ENCODE data around the gene PRUNE2.
"Not testable (repeated sequence)": the region's sequence is repeated elsewhere in the genome, so short reads cannot be mapped to it uniquely, and the experiment has no call there.

Gene PRUNE2

DNA sequence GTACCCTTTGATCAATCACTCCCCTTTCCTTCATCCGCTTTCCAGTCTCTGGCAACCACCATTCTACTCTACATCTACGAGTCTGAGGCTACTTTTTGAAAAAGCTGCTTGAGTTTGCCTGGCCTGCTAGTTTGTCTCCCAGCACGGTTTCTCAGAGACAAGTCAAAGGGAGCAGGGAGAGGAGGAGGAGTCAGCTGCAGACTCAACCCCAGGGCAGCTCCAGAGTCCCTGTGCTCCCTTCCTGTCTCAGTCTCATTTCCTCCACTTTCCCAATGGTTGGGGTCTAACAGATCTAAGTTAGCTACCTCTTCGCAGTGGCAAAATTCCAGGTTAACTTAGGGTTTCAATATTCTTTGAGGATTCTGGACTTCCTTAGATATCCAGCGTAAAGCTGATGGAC, 221.7 kb downstream of the PRUNE2 start:
- CTCF ChIA-PET, result interaction anchor here (0.6 to 6.8 kb wide), 2 partner anchors 21 to 226 kb away, joined by 3 to 34 read pairs; no protein-coding TSS in a partner anchor
- Histone ChIP-seq H3K4me1 (ENCODE audit: control extremely low read depth in 1 of 4, control insufficient read depth in 4 of 4, insufficient read depth in 4 of 4, low read length in 3 of 4) (no peaks in the 10 kb centered on the region), H3K27me3 (replicated peaks in 2 of 5; ENCODE audit: control insufficient read depth in 4 of 5, insufficient read depth in 5 of 5, low read length in 4 of 5) (no peaks in the 10 kb centered on the region), H3K9me3 (ENCODE audit: control extremely low read depth in 1 of 5, control insufficient read depth in 4 of 5, insufficient read depth in 2 of 5, low read depth in 1 of 5, low read length in 4 of 5) (no peaks in the 10 kb centered on the region), H3K4me3 (ENCODE audit: control insufficient read depth in 1 of 7, extremely low read depth in 1 of 7, insufficient read depth in 4 of 7, low read depth in 2 of 7, low read length in 6 of 7) (no peak overlapping the region), H3K36me3 (ENCODE audit: control insufficient read depth in 4 of 4, insufficient read depth in 4 of 4, low read length in 3 of 4) (no peaks in the 10 kb centered on the region), H3K27ac (ENCODE audit: insufficient read depth in 1 of 2, low read depth in 1 of 2, low read length in 2 of 2, poor library complexity in 1 of 2, severe bottlenecking in 2 of 2) (no peak overlapping the region)
- POLR2A ChIA-PET, result no interaction called here
- DNase-seq, result no peak
- 94% methylated on average over 4 of the region's 5 CpGs for WGBS (ENCODE audit: insufficient coverage)

DNA sequence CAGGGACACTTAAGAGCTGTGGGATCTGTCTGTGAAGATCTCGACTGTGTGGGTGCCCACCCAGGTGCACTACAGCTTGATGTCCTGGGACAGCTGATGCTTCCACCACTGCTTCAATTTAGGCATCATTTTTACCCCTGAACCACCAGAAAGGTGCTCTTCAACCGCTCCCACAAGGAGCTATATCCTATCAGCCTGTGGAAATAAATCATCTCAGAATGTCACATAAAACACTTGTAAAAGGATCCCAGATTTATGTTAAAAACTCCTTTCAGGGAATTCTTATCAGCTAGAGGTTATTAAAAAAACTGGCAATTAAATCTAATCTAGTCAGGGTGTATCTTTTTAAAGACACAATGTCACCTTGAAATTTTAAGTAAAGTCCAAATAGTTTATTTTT, 224.4 kb downstream of the PRUNE2 start:
- H3K4me1 ChIP-seq (ENCODE audit: control extremely low read depth in 1 of 4, control insufficient read depth in 4 of 4, insufficient read depth in 4 of 4, low read length in 3 of 4), result no peaks in the 10 kb centered on the region
- H3K4me3 ChIP-seq (ENCODE audit: control insufficient read depth in 1 of 7, extremely low read depth in 1 of 7, insufficient read depth in 4 of 7, low read depth in 2 of 7, low read length in 6 of 7), result no peak overlapping the region
- H3K36me3 ChIP-seq (ENCODE audit: control insufficient read depth in 4 of 4, insufficient read depth in 4 of 4, low read length in 3 of 4), result no peaks in the 10 kb centered on the region
- peaks cover 0 to 2% (median 0%) of the 10 kb centered on the region in 5 experiments for H3K9me3 ChIP-seq (ENCODE audit: control extremely low read depth in 1 of 5, control insufficient read depth in 4 of 5, insufficient read depth in 2 of 5, low read depth in 1 of 5, low read length in 4 of 5)
- H3K27ac ChIP-seq (ENCODE audit: insufficient read depth in 1 of 2, low read depth in 1 of 2, low read length in 2 of 2, poor library complexity in 1 of 2, severe bottlenecking in 2 of 2), result no peak overlapping the region
- no peaks in the 10 kb centered on the region for H3K27me3 ChIP-seq (replicated peaks in 2 of 5; ENCODE audit: control insufficient read depth in 4 of 5, insufficient read depth in 5 of 5, low read length in 4 of 5)
- ChIA-PET POLR2A (no interaction called here), CTCF (no interaction called here)
- no peak for DNase-seq
- WGBS (ENCODE audit: insufficient coverage), result 94% methylated on average over 2 of the region's 2 CpGs

DNA sequence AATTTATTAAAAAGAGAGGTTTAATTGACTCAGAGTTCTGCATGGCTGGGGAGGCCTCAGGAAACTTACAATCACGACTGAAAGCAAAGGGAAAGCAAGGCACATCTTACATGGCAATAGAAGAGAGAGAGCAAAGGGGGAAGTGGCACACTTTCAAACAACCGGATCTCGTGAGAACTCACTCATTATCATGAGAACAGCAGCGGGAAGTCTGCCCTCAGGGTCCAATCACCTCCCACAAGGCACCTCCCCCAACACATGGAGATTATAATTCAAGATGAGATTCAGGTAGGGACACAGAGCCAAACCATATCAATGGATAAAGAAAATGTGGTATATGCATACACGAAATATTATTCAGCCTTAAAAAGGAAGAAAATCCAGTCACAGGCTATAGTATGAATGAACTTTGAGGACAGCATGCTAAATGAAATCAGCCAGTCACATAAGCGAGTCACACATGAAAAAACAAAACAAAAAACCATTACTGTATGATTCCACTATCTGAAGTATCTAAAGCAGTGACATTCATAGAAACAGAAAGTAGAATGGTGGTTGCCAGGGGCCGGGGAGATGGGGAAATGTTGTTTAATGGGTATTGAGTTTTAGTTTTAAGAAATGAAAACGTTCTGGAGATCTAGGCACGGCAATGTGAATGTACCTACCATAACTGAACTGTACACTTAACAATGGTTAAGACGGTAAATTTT, 225.0 kb downstream of the PRUNE2 start:
- H3K9me3 ChIP-seq (ENCODE audit: control extremely low read depth in 1 of 5, control insufficient read depth in 4 of 5, insufficient read depth in 2 of 5, low read depth in 1 of 5, low read length in 4 of 5), result peaks cover 0 to 2% (median 0%) of the 10 kb centered on the region in 5 experiments
- H3K36me3 ChIP-seq (ENCODE audit: control insufficient read depth in 4 of 4, insufficient read depth in 4 of 4, low read length in 3 of 4), result no peaks in the 10 kb centered on the region
- no peak for DNase-seq
- POLR2A ChIA-PET, result no interaction called here
- no peak overlapping the region for H3K4me3 ChIP-seq (ENCODE audit: control insufficient read depth in 1 of 7, extremely low read depth in 1 of 7, insufficient read depth in 4 of 7, low read depth in 2 of 7, low read length in 6 of 7)
- H3K27me3 ChIP-seq (replicated peaks in 2 of 5; ENCODE audit: control insufficient read depth in 4 of 5, insufficient read depth in 5 of 5, low read length in 4 of 5), result no peaks in the 10 kb centered on the region
- H3K27ac ChIP-seq (ENCODE audit: insufficient read depth in 1 of 2, low read depth in 1 of 2, low read length in 2 of 2, poor library complexity in 1 of 2, severe bottlenecking in 2 of 2), result no peak overlapping the region
- CTCF ChIA-PET, result no interaction called here
- H3K4me1 ChIP-seq (ENCODE audit: control extremely low read depth in 1 of 4, control insufficient read depth in 4 of 4, insufficient read depth in 4 of 4, low read length in 3 of 4), result no peaks in the 10 kb centered on the region
- WGBS (ENCODE audit: insufficient coverage), result 90% methylated on average over 6 of the region's 10 CpGs

DNA sequence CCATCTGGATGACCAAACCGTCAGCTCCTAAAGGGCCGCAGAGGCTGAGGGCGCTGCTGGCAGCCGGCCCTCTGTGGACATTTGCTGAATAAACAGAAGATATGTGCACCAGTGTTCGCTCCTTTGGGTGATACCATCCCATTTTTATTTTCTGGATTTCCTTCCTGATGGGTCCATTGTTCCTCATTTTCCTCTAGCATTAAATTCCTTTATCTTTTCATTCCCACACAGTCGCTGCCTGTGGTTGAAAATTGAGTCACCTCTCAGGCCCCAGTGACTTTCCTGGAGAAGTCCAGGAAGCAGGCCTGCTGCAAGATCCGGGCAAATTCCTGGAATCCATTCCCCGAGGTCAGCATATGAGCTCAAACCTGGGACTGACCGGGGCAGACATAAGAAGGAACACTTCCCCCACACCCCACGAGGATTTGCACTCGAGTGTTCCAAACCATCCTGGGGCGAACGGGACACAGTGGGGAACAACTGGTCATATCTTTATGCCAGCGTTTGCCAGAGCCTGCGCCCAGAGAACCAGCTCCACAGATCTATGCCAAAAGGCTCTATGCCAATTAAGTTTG, 228.3 kb downstream of the PRUNE2 start:
- Histone ChIP-seq H3K4me1 (ENCODE audit: control extremely low read depth in 1 of 4, control insufficient read depth in 4 of 4, insufficient read depth in 4 of 4, low read length in 3 of 4) (no peaks in the 10 kb centered on the region), H3K36me3 (ENCODE audit: control insufficient read depth in 4 of 4, insufficient read depth in 4 of 4, low read length in 3 of 4) (no peaks in the 10 kb centered on the region), H3K27me3 (replicated peaks in 2 of 5; ENCODE audit: control insufficient read depth in 4 of 5, insufficient read depth in 5 of 5, low read length in 4 of 5) (no peaks in the 10 kb centered on the region), H3K9me3 (ENCODE audit: control extremely low read depth in 1 of 5, control insufficient read depth in 4 of 5, insufficient read depth in 2 of 5, low read depth in 1 of 5, low read length in 4 of 5) (peaks cover 0 to 2% (median 0%) of the 10 kb centered on the region in 5 experiments), H3K27ac (ENCODE audit: insufficient read depth in 1 of 2, low read depth in 1 of 2, low read length in 2 of 2, poor library complexity in 1 of 2, severe bottlenecking in 2 of 2) (no peak overlapping the region), H3K4me3 (ENCODE audit: control insufficient read depth in 1 of 7, extremely low read depth in 1 of 7, insufficient read depth in 4 of 7, low read depth in 2 of 7, low read length in 6 of 7) (no peak overlapping the region)
- ChIA-PET POLR2A (interaction anchor here (0.6 to 1.5 kb wide), 2 partner anchors 11 to 180 kb away, joined by 3 to 4 read pairs; no protein-coding TSS in a partner anchor), CTCF (no interaction called here)
- no peak for DNase-seq
- WGBS (ENCODE audit: insufficient coverage), result 97% methylated on average over 14 of the region's 15 CpGs

- Histone ChIP-seq H3K27me3 (replicated peaks in 2 of 5; ENCODE audit: control insufficient read depth in 4 of 5, insufficient read depth in 5 of 5, low read length in 4 of 5) (no peaks in the 10 kb centered on the region), H3K9me3 (ENCODE audit: control extremely low read depth in 1 of 5, control insufficient read depth in 4 of 5, insufficient read depth in 2 of 5, low read depth in 1 of 5, low read length in 4 of 5) (peaks cover 0 to 2% (median 0%) of the 10 kb centered on the region in 5 experiments), H3K4me1 (ENCODE audit: control extremely low read depth in 1 of 4, control insufficient read depth in 4 of 4, insufficient read depth in 4 of 4, low read length in 3 of 4) (no peaks in the 10 kb centered on the region), H3K36me3 (ENCODE audit: control insufficient read depth in 4 of 4, insufficient read depth in 4 of 4, low read length in 3 of 4) (no peaks in the 10 kb centered on the region), H3K4me3 (ENCODE audit: control insufficient read depth in 1 of 7, extremely low read depth in 1 of 7, insufficient read depth in 4 of 7, low read depth in 2 of 7, low read length in 6 of 7) (no peak overlapping the region), H3K27ac (ENCODE audit: insufficient read depth in 1 of 2, low read depth in 1 of 2, low read length in 2 of 2, poor library complexity in 1 of 2, severe bottlenecking in 2 of 2) (no peak overlapping the region)
- ChIA-PET POLR2A (interaction anchor here (0.6 to 1.5 kb wide), 2 partner anchors 12 to 179 kb away, joined by 3 to 4 read pairs; no protein-coding TSS in a partner anchor), CTCF (no interaction called here)
- 88% methylated on average over 1 of the region's 4 CpGs for WGBS (ENCODE audit: insufficient coverage)
- DNase-seq, result no peak
Measured at GRCh38 chr9:76676857-76677256, 229.1 kb downstream of the PRUNE2 start.

- POLR2A ChIA-PET, result no interaction called here
- 50% methylated on average over 1 of the region's 1 CpG for WGBS (ENCODE audit: insufficient coverage)
Measured at GRCh38 chr9:76667521-76667957, 238.4 kb downstream of the PRUNE2 start.

GRCh38 chr9:76665966-76666365, 239.9 kb downstream of the PRUNE2 start:
- H3K9me3 ChIP-seq (ENCODE audit: control extremely low read depth in 1 of 5, control insufficient read depth in 4 of 5, insufficient read depth in 2 of 5, low read depth in 1 of 5, low read length in 4 of 5); H3K27me3 ChIP-seq (replicated peaks in 2 of 5; ENCODE audit: control insufficient read depth in 4 of 5, insufficient read depth in 5 of 5, low read length in 4 of 5); H3K4me3 ChIP-seq (ENCODE audit: control insufficient read depth in 1 of 7, extremely low read depth in 1 of 7, insufficient read depth in 4 of 7, low read depth in 2 of 7, low read length in 6 of 7); H3K36me3 ChIP-seq (ENCODE audit: control insufficient read depth in 4 of 4, insufficient read depth in 4 of 4, low read length in 3 of 4); POLR2A ChIA-PET; H3K27ac ChIP-seq (ENCODE audit: insufficient read depth in 1 of 2, low read depth in 1 of 2, low read length in 2 of 2, poor library complexity in 1 of 2, severe bottlenecking in 2 of 2): not testable (repeated sequence)
- peaks cover 5 to 19% (median 16%) of the 10 kb centered on the region in 4 experiments for H3K4me1 ChIP-seq (ENCODE audit: control extremely low read depth in 1 of 4, control insufficient read depth in 4 of 4, insufficient read depth in 4 of 4, low read length in 3 of 4)
- CTCF ChIA-PET, result interaction anchor here (1.3 to 3.4 kb wide), 2 partner anchors 39 to 296 kb away, joined by 3 to 22 read pairs; no protein-coding TSS in a partner anchor
- peak in 1 of 3 donors; percentile 34 for DNase-seq
- WGBS (ENCODE audit: insufficient coverage), result 83% methylated on average over 8 of the region's 11 CpGs

More at GRCh38 chr9:76667521-76667957, 238.4 kb downstream of the PRUNE2 start:
- Histone ChIP-seq H3K9me3 (ENCODE audit: control extremely low read depth in 1 of 5, control insufficient read depth in 4 of 5, insufficient read depth in 2 of 5, low read depth in 1 of 5, low read length in 4 of 5) (no peaks in the 10 kb centered on the region), H3K36me3 (ENCODE audit: control insufficient read depth in 4 of 4, insufficient read depth in 4 of 4, low read length in 3 of 4) (no peaks in the 10 kb centered on the region), H3K27ac (ENCODE audit: insufficient read depth in 1 of 2, low read depth in 1 of 2, low read length in 2 of 2, poor library complexity in 1 of 2, severe bottlenecking in 2 of 2) (peak overlapping the region in 1 of 2 experiments; percentile 37), H3K4me3 (ENCODE audit: control insufficient read depth in 1 of 7, extremely low read depth in 1 of 7, insufficient read depth in 4 of 7, low read depth in 2 of 7, low read length in 6 of 7) (no peak overlapping the region), H3K27me3 (replicated peaks in 2 of 5; ENCODE audit: control insufficient read depth in 4 of 5, insufficient read depth in 5 of 5, low read length in 4 of 5) (no peaks in the 10 kb centered on the region), H3K4me1 (ENCODE audit: control extremely low read depth in 1 of 4, control insufficient read depth in 4 of 4, insufficient read depth in 4 of 4, low read length in 3 of 4) (peaks cover 5 to 14% (median 14%) of the 10 kb centered on the region in 4 experiments)
- DNase-seq, result peak in 2 of 3 donors; percentile 75 to 91
- CTCF ChIA-PET, result interaction anchor here (0.7 to 3.4 kb wide), 11 partner anchors 9 to 773 kb away, joined by 3 to 22 read pairs (median 3); partner anchors contain the start of gene GCNT1

Data from common myeloid progenitor, CD34-positive (primary cell).